Prostate gland (tissue), 2 donors: ENCODE results near the gene ZNF277. TPM values are rescaled to one million over a fixed set of nuclear protein-coding genes. Genes with fewer than 3 reads are reported as not detected.

ENCODE experiments used
- DNase-seq: peaks from one replicate; pipeline ENCODE4 v3.0.0-alpha.2; 2019; ENCODE audit warnings: low spot score
- H3K27ac ChIP-seq, 2 donors: fragments of 200-600 bp; sonication (generic); 2 replicates each; pipeline ENCODE4 v1.5.1; 2017 to 2019
- H3K27me3 ChIP-seq: fragments of 200-600 bp; sonication (generic); replicated peaks from 2 replicates; pipeline ENCODE4 v1.5.1; 2019; ENCODE audit not compliant: insufficient read depth
- H3K36me3 ChIP-seq, 2 donors: fragments of 200-600 bp; sonication (generic); 1 replicate in 1 of 2; 2 replicates in 1 of 2; pipeline versions ENCODE4 v1.5.1 to v1.8.1; 2017 to 2019
- H3K4me1 ChIP-seq: fragments of 200-600 bp; sonication (generic); replicated peaks from 2 replicates; pipeline ENCODE4 v1.5.1; 2019
- H3K4me3 ChIP-seq, 2 donors: fragments of 200-600 bp; sonication (generic); 2 replicates each; pipeline ENCODE4 v1.5.1; 2017 to 2019
- H3K9me3 ChIP-seq: fragments of 200-600 bp; sonication (generic); 2 replicates; pipeline ENCODE4 v1.5.1; 2017
- CTCF ChIP-seq, 4 experiments: fragments of 200-600 bp in 2 of 4; fragments of 450-650 bp in 2 of 4; sonication (generic) in 2 of 4; IDR thresholded peaks; 1 replicate in 3 of 4; 2 replicates in 1 of 4; pipeline ENCODE4 v1.5.1; 2016 to 2019; ENCODE audit warnings: antibody characterized with exemption in 4 of 4, mild to moderate bottlenecking in 2 of 4, moderate library complexity in 2 of 4
- POLR2A ChIP-seq: fragments of 450-650 bp; IDR thresholded peaks from one replicate; pipeline ENCODE4 v1.6.1; 2016; ENCODE audit warnings: antibody characterized with exemption, mild to moderate bottlenecking
- POLR2AphosphoS5 ChIP-seq: sonication (generic); formaldehyde crosslinking; IDR thresholded peaks from one replicate; pipeline ENCODE4 v1.6.1; 2017; ENCODE audit warnings: antibody characterized with exemption
- WGBS: methylation state at CpG from one replicate; pipeline ENCODE4 v1.1.5; 2018; 5-methylcytosine and 5-hydroxymethylcytosine counted together
- intact Hi-C: fragments of 100-400 bp; cut with DNase I; formaldehyde crosslinking; loops from one replicate; pipeline ENCODE4 v1.14.2; 2022
- total RNA-seq, 2 donors: library from RNA; depleted of rRNA; stranded (reverse); fragments of >200 nt; gene quantifications; one replicate each; pipeline ENCODE4 v1.1.0, GENCODE V29; 2016

ZNF277 gene
- total RNA-seq, 2 donors from 2014 or later = 23.0 to 33.1 TPM

GRCh38 chr7:112322070-112322469, 115.6 kb downstream of the ZNF277 start:
- intact Hi-C loops = no loop called here
- Histone ChIP-seq H3K4me3 (no peak overlapping the region), H3K4me1 (no peaks in the 10 kb centered on the region), H3K27me3 (no peaks in the 10 kb centered on the region), H3K27ac (no peak overlapping the region), H3K36me3 (no peaks in the 10 kb centered on the region), H3K9me3 (no peaks in the 10 kb centered on the region)
- DNase-seq = no peak
- TF ChIP-seq POLR2AphosphoS5 (no peak), CTCF (IDR thresholded peaks at IDR 0.05) (no peak), POLR2A (no peak)
- WGBS = 93% methylated on average over 1 of the region's 1 CpG

- 89% methylated on average over 1 of the region's 1 CpG for WGBS
- intact Hi-C loops = no loop called here
- Histone ChIP-seq H3K4me1 (no peaks in the 10 kb centered on the region), H3K36me3 (no peaks in the 10 kb centered on the region), H3K27ac (no peak overlapping the region), H3K4me3 (no peak overlapping the region), H3K27me3 (no peaks in the 10 kb centered on the region), H3K9me3 (no peaks in the 10 kb centered on the region)
- DNase-seq = no peak
- no peak for TF ChIP-seq POLR2AphosphoS5
- no peak for TF ChIP-seq CTCF (IDR thresholded peaks at IDR 0.05)
- no peak for TF ChIP-seq POLR2A
These were observed 121.1 kb downstream of the ZNF277 start for GRCh38 chr7:112327566-112327965.

- TF ChIP-seq POLR2A = no peak
- TF ChIP-seq POLR2AphosphoS5 = no peak
- TF ChIP-seq CTCF (IDR thresholded peaks at IDR 0.05) = no peak
- Histone ChIP-seq H3K4me1 (no peaks in the 10 kb centered on the region), H3K27me3 (no peaks in the 10 kb centered on the region), H3K4me3 (no peak overlapping the region), H3K9me3 (no peaks in the 10 kb centered on the region), H3K27ac (no peak overlapping the region), H3K36me3 (no peaks in the 10 kb centered on the region)
- no peak for DNase-seq
- intact Hi-C loops = no loop called here
- WGBS = 88% methylated on average over 1 of the region's 1 CpG
These were observed 125.0 kb downstream of the ZNF277 start for GRCh38 chr7:112331492-112331891.

GRCh38 chr7:112334366-112334765, 127.9 kb downstream of the ZNF277 start:
- Histone ChIP-seq H3K9me3 (no peaks in the 10 kb centered on the region), H3K27ac (no peak overlapping the region), H3K4me3 (no peak overlapping the region), H3K36me3 (no peaks in the 10 kb centered on the region), H3K27me3 (no peaks in the 10 kb centered on the region), H3K4me1 (no peaks in the 10 kb centered on the region)
- WGBS = 53% methylated on average over 1 of the region's 1 CpG
- intact Hi-C loops = no loop called here
- no peak for DNase-seq
- TF ChIP-seq POLR2AphosphoS5 (no peak), POLR2A (no peak), CTCF (IDR thresholded peaks at IDR 0.05) (no peak)

GRCh38 chr7:112336261-112336660, 129.8 kb downstream of the ZNF277 start:
- Histone ChIP-seq H3K27me3 (no peaks in the 10 kb centered on the region), H3K4me1 (no peaks in the 10 kb centered on the region), H3K27ac (no peak overlapping the region), H3K9me3 (no peaks in the 10 kb centered on the region), H3K4me3 (no peak overlapping the region), H3K36me3 (no peaks in the 10 kb centered on the region)
- intact Hi-C loops = no loop called here
- WGBS = 97% methylated on average over 2 of the region's 2 CpGs
- DNase-seq = no peak
- TF ChIP-seq POLR2AphosphoS5 (no peak), CTCF (IDR thresholded peaks at IDR 0.05) (no peak), POLR2A (no peak)
